Measurements from ENCODE around the gene FGD2.

DNA sequence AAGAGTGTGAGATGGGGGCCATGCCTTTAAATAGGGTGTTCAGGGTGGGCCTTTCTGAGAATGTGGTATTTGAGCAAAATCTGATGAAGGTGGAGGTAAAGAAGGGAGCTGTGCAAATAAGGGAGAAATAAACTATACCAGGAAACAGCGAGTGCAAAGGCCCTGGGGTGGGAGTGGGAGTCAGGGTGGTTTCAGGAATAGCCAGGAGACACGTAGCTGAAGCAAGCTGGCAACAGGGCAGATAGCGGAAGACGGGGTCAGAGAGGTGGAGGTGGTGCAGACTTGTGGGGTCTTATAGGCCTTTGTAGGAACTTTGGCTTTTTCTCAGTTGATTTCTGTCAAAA, 51.6 kb downstream of the FGD2 start:
- TF ChIP-seq, protein P1, sequence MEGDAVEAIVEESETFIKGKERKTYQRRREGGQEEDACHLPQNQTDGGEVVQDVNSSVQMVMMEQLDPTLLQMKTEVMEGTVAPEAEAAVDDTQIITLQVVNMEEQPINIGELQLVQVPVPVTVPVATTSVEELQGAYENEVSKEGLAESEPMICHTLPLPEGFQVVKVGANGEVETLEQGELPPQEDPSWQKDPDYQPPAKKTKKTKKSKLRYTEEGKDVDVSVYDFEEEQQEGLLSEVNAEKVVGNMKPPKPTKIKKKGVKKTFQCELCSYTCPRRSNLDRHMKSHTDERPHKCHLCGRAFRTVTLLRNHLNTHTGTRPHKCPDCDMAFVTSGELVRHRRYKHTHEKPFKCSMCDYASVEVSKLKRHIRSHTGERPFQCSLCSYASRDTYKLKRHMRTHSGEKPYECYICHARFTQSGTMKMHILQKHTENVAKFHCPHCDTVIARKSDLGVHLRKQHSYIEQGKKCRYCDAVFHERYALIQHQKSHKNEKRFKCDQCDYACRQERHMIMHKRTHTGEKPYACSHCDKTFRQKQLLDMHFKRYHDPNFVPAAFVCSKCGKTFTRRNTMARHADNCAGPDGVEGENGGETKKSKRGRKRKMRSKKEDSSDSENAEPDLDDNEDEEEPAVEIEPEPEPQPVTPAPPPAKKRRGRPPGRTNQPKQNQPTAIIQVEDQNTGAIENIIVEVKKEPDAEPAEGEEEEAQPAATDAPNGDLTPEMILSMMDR (conservative IDR thresholded peaks at IDR 0.05; ENCODE audit: low read depth, low read length): no peak
- TF ChIP-seq POLR2A (IDR thresholded peaks at IDR 0.05; ENCODE audit: low read depth, low read length) (no peak), MAFK (IDR thresholded peaks at IDR 0.05; ENCODE audit: low read depth, low read length) (no peak), MXI1 (IDR thresholded peaks at IDR 0.05; ENCODE audit: borderline replicate concordance, low read depth, low read length) (no peak), MAZ (IDR thresholded peaks at IDR 0.05; ENCODE audit: borderline replicate concordance, low read depth, low read length) (no peak), USF2 (IDR thresholded peaks at IDR 0.05; ENCODE audit: low read depth, low read length) (no peak), RAD21 (IDR thresholded peaks at IDR 0.05; ENCODE audit: low read length) (no peak), SMC3 (IDR thresholded peaks at IDR 0.05; ENCODE audit: low read depth, low read length) (no peak), RCOR1 (IDR thresholded peaks at IDR 0.05; ENCODE audit: insufficient replicate concordance, low read length) (no peak)
